HUES48 (cell line): ENCODE measurements around the gene NHS.

Source experiments
- H3K27ac ChIP-seq: one replicate; pipeline ENCODE4 v1.7.0; 2013; ENCODE audit warnings: low read depth, low read length, inconsistent platforms
- H3K27me3 ChIP-seq: 2 replicates; pipeline ENCODE4 v1.6.1; 2013; ENCODE audit warnings: mild to moderate bottlenecking, low read length; ENCODE audit not compliant: control insufficient read depth, insufficient read depth
- H3K36me3 ChIP-seq: 2 replicates; pipeline ENCODE4 v1.6.1; 2013; ENCODE audit warnings: low read length; ENCODE audit not compliant: control insufficient read depth, insufficient read depth
- H3K4me1 ChIP-seq: 2 replicates; pipeline ENCODE4 v1.6.1; 2013; ENCODE audit warnings: mild to moderate bottlenecking, low read length; ENCODE audit not compliant: control insufficient read depth, insufficient read depth
- H3K4me3 ChIP-seq: 2 replicates; pipeline ENCODE4 v1.5.1; 2013; ENCODE audit warnings: mild to moderate bottlenecking, low read depth, low read length
- H3K9ac ChIP-seq: 2 replicates; pipeline ENCODE4 v1.6.1; 2013; ENCODE audit warnings: mild to moderate bottlenecking, low read depth, low read length, moderate library complexity
- H3K9me3 ChIP-seq: 2 replicates; pipeline ENCODE4 v1.6.1; 2013; ENCODE audit warnings: low read length; ENCODE audit not compliant: control insufficient read depth, insufficient read depth

NHS gene

DNA sequence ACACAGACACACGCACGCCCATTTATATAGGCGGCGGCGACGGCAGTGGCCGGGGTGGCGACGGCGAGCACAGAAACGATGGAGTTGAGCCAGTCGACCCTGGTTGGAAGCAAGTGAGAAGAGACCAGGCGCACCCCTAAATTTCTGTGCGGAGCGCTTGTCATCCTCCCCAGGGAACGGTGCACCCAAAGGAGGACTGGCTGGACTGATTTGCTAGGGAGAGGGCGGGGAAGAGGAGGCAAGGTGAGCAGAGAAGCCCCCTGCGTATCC lies 302 bp downstream of the NHS start:
- Histone ChIP-seq H3K27ac (no peak overlapping the region), H3K27me3 (peaks cover 49% of the 10 kb centered on the region)

DNA sequence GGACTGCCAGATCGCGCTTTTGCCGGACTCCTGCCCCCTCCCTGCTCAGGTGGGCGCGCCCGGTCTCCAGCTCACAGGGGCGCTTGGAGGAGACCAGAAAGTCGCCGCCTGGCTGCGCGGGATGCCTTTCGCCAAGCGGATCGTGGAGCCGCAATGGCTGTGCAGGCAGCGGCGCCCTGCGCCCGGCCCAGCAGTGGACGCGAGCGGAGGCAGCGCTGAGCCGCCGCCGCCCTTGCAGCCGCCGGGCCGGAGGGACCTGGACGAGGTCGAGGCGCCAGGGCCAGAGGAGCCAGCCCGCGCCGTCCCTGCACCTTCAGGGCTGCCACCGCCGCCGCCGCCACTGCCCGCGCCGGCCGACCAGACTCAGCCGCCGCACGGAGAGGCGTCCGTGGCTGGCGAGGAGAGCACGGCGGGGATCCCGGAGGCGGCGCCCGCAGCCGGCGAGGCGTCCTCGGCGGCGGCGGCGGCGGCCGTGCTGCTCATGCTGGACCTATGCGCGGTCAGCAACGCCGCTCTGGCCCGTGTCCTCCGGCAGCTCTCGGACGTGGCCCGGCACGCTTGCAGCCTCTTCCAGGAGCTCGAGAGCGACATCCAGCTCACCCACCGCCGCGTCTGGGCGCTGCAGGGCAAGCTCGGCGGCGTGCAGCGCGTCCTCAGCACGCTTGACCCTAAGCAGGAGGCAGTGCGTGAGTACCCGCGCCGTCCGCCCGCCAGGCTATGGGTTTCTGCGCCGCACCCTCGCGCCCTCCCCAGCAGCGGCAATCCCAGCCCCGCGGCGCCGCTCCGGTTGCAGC lies 834 bp downstream of the NHS start:
- Histone ChIP-seq H3K4me1 (peaks cover 20% of the 10 kb centered on the region), H3K4me3 (peak overlapping the region; percentile 79), H3K9me3 (no peaks in the 10 kb centered on the region), H3K27ac (no peak overlapping the region), H3K9ac (no peak overlapping the region), H3K36me3 (no peaks in the 10 kb centered on the region), H3K27me3 (peaks cover 49% of the 10 kb centered on the region)

More for the DNA sequence above, 302 bp downstream of the NHS start:
- Histone ChIP-seq H3K9ac (no peak overlapping the region), H3K4me3 (peak overlapping the region; percentile 79), H3K9me3 (no peaks in the 10 kb centered on the region), H3K36me3 (no peaks in the 10 kb centered on the region), H3K4me1 (peaks cover 20% of the 10 kb centered on the region)

- Histone ChIP-seq H3K9me3 (peaks cover 1% of the 10 kb centered on the region; the same call in 1 of the 2 replicates), H3K4me1 (peaks cover 20% of the 10 kb centered on the region), H3K36me3 (no peaks in the 10 kb centered on the region), H3K27ac (no peak overlapping the region), H3K9ac (no peak overlapping the region), H3K27me3 (peaks cover 49% of the 10 kb centered on the region), H3K4me3 (peak overlapping the region; percentile 79)
Measured at GRCh38 chrX:17376431-17377077, 1.6 kb downstream of the NHS start.

DNA sequence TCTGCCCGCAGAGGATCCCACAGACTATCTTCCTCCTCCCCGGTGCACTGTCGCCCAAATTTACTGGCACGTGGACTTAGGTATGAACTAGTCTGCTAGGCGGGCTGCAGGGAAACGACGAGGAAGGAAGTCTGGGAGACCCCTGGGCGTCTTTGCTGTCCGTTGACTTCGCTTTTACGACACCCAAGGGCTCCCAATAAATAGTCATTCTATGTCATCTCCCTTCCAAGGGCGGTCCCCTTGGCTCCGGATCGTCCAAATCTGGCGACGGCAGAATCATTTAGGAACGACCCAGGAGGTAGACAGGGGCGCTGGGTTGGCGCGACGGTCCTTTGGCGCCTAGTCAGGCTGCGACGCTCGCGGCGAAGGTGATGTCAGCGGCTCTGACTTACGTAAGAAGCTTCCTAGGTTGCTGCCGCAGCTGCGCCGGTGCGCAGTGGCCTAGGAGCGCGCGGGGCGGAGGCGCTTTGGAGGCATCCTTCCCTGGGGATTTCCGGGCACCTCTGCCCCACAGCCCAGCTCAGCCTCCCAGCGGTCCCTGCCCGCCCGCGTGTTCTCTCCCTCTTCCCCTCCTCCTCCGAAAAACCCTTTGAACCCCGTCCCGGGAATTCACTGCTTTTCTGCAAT lies 2.2 kb downstream of the NHS start:
- peaks cover 49% of the 10 kb centered on the region for H3K27me3 ChIP-seq
- no peak overlapping the region for H3K9ac ChIP-seq
- peaks cover 4% of the 10 kb centered on the region; the same call in 1 of the 2 replicates for H3K9me3 ChIP-seq
- H3K4me1 ChIP-seq: peaks cover 20% of the 10 kb centered on the region
- H3K27ac ChIP-seq: no peak overlapping the region
- peak overlapping the region; percentile 79 for H3K4me3 ChIP-seq
- H3K36me3 ChIP-seq: no peaks in the 10 kb centered on the region

DNA sequence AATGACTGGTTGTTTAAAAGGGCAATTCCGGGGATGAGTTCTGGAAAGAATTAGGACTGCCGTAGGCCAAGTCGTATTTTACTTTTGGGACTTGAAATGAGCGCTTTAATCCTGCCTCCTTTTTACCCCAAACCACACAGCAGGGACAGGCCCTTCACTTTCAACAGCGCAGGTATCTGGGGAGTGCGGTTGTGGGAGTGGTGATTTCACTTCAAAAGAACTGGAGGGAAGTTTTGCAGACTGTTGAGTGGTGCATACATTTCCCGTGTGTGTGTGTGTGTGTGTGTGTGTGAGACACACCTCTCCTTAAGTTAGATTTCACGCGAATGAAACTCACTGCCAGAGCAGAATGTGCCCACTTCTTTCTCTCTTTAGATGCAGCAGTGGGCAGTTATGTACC lies 2.8 kb downstream of the NHS start:
- peaks cover 20% of the 10 kb centered on the region for H3K4me1 ChIP-seq
- peak overlapping the region; percentile 79 for H3K4me3 ChIP-seq
- no peaks in the 10 kb centered on the region for H3K36me3 ChIP-seq
- H3K27me3 ChIP-seq: peaks cover 49% of the 10 kb centered on the region
- H3K9me3 ChIP-seq: peaks cover 7% of the 10 kb centered on the region; the same call in 1 of the 2 replicates
- no peak overlapping the region for H3K27ac ChIP-seq
- H3K9ac ChIP-seq: no peak overlapping the region

DNA sequence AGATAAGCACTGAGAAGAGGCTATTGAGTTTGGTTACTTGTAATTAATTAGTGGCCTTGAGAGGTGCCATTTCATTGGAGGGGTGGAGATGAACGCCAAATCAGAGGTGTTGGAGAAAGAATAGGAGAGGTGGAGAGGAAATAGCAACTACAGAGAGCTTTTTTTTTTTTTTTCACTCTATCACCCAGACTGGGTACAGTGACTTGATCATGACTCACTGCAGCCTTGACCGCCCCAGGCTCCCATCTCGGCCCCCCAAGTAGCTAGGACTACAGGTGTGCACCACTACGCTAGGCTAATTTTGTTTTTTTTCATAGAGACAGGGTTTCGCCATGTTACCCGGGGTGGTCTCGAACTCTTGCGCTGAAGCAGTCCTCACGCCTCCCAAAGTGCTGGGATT lies 5.2 kb downstream of the NHS start:
- Histone ChIP-seq H3K9me3 (peaks cover 7% of the 10 kb centered on the region; the same call in 1 of the 2 replicates), H3K27ac (no peak overlapping the region), H3K9ac (no peak overlapping the region), H3K36me3 (no peaks in the 10 kb centered on the region), H3K27me3 (peaks cover 41% of the 10 kb centered on the region), H3K4me3 (no peak overlapping the region), H3K4me1 (peaks cover 4% of the 10 kb centered on the region; the same call in 1 of the 2 replicates)

DNA sequence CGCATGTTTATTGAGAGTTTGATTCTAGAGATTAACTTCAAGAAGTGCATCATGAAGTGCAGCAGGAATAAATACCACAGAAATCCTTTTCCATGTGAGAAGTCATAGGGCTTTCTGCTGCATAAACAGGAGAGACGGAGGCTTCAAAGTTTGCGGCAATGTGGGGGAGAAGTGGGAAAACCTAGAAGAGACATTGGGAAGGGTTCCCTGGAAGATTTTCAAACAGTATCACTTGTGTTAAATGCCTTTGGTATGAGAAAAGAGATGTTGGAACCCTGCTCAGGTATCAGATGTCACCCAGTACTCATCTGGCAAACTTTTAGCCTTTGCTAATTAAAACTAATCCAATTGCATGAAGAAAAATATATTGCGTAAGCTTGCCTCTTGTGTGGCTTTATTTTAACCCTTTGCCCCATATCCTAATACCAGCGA lies 15.4 kb downstream of the NHS start:
- H3K27ac ChIP-seq: no peak overlapping the region
- H3K4me1 ChIP-seq: no peaks in the 10 kb centered on the region

DNA sequence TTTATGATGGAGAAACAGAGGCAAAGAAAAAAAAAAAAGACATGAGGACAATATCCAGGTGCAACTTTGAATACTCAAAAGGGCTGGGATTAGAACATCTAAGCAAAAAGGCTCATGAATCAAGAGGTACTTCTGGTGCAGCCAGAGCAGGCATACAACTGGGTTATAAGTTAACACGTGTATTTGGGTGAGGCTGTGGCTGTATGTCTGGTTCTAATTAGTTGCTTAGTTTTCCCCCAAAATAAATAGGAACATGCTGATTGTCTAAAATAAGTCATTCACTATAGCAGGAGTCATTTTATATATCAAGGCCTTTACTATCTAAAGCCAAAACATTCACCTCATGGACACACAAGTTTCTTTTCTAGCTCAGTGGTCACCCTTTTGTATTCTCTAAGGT lies 20.2 kb downstream of the NHS start:
- peaks cover 5% of the 10 kb centered on the region for H3K27me3 ChIP-seq
- no peak overlapping the region for H3K27ac ChIP-seq
- H3K9ac ChIP-seq: no peak overlapping the region
- no peak overlapping the region for H3K4me3 ChIP-seq
- H3K36me3 ChIP-seq: no peaks in the 10 kb centered on the region
- H3K9me3 ChIP-seq: peaks cover 5% of the 10 kb centered on the region; the same call in 1 of the 2 replicates
- peaks cover 3% of the 10 kb centered on the region; the same call in 1 of the 2 replicates for H3K4me1 ChIP-seq

More for the DNA sequence above, 15.4 kb downstream of the NHS start:
- no peak overlapping the region for H3K9ac ChIP-seq
- no peaks in the 10 kb centered on the region for H3K9me3 ChIP-seq
- no peaks in the 10 kb centered on the region; the same call in 1 of the 2 replicates for H3K27me3 ChIP-seq
- no peak overlapping the region for H3K4me3 ChIP-seq
- H3K36me3 ChIP-seq: no peaks in the 10 kb centered on the region

GRCh38 chrX:17397074-17397473 lies 22.1 kb downstream of the NHS start:
- Histone ChIP-seq H3K27ac (no peak overlapping the region), H3K4me3 (no peak overlapping the region), H3K4me1 (peaks cover 3% of the 10 kb centered on the region; the same call in 1 of the 2 replicates), H3K27me3 (peaks cover 5% of the 10 kb centered on the region), H3K9me3 (peaks cover 5% of the 10 kb centered on the region; the same call in 1 of the 2 replicates), H3K36me3 (no peaks in the 10 kb centered on the region), H3K9ac (no peak overlapping the region)

GRCh38 chrX:17403189-17403691 lies 28.2 kb downstream of the NHS start:
- Histone ChIP-seq H3K27me3 (peaks cover 26% of the 10 kb centered on the region; the same call in 1 of the 2 replicates), H3K27ac (no peak overlapping the region), H3K9me3 (peaks cover 4% of the 10 kb centered on the region; the same call in 1 of the 2 replicates)

More at GRCh38 chrX:17403189-17403691, 28.2 kb downstream of the NHS start:
- H3K36me3 ChIP-seq: no peaks in the 10 kb centered on the region
- H3K4me1 ChIP-seq: peaks cover 1% of the 10 kb centered on the region; the same call in 1 of the 2 replicates
- no peak overlapping the region for H3K9ac ChIP-seq
- H3K4me3 ChIP-seq: no peak overlapping the region
